G401.6 (cell line): ENCODE measurements around the gene SFXN5.

Experiments
- FAIRE-seq: peaks from 2 replicates; lab custom pipeline; 2012; peaks lifted over from hg19 to GRCh38; lab: Jason Lieb, UNC

Gene SFXN5

GRCh38 chr2:73043929-73044832 is 27.3 kb downstream of the SFXN5 start:
- no peak for FAIRE-seq

GRCh38 chr2:73043276-73043675 is 28.2 kb downstream of the SFXN5 start:
- FAIRE-seq = no peak

GRCh38 chr2:73037947-73038585 is 33.4 kb downstream of the SFXN5 start:
- no peak for FAIRE-seq

- FAIRE-seq = no peak
Measured at GRCh38 chr2:73036766-73037165, 34.7 kb downstream of the SFXN5 start.

- no peak for FAIRE-seq
Measured at GRCh38 chr2:73035899-73036711, 35.4 kb downstream of the SFXN5 start.

GRCh38 chr2:73034661-73035375 is 36.7 kb downstream of the SFXN5 start:
- no peak for FAIRE-seq

GRCh38 chr2:73033766-73034381 is 37.6 kb downstream of the SFXN5 start:
- FAIRE-seq = no peak

- FAIRE-seq = no peak
Measured at GRCh38 chr2:73033142-73033765, 38.3 kb downstream of the SFXN5 start.

- no peak for FAIRE-seq
Measured at GRCh38 chr2:73032702-73033097, 38.8 kb downstream of the SFXN5 start.

GRCh38 chr2:73031725-73032701 is 39.5 kb downstream of the SFXN5 start:
- FAIRE-seq = no peak

- FAIRE-seq = no peak
Measured at GRCh38 chr2:73031095-73031678, 40.3 kb downstream of the SFXN5 start.

GRCh38 chr2:73028841-73029240 is 42.7 kb downstream of the SFXN5 start:
- FAIRE-seq = no peak

GRCh38 chr2:73027340-73027739 is 44.2 kb downstream of the SFXN5 start:
- peak; percentile 60 for FAIRE-seq

GRCh38 chr2:73023497-73023896 is 48.0 kb downstream of the SFXN5 start:
- no peak for FAIRE-seq

- no peak for FAIRE-seq
Measured at GRCh38 chr2:73022024-73022568, 49.4 kb downstream of the SFXN5 start.

- FAIRE-seq = no peak
Measured at GRCh38 chr2:73021371-73022010, 50.0 kb downstream of the SFXN5 start.

GRCh38 chr2:73020657-73021370 is 50.7 kb downstream of the SFXN5 start:
- FAIRE-seq = no peak

- no peak for FAIRE-seq
Measured at GRCh38 chr2:73020306-73020656, 51.2 kb downstream of the SFXN5 start.
